H9 (cell line): ENCODE measurements around the gene MIPEP. TPM values are rescaled to one million over a fixed set of nuclear protein-coding genes. Genes with fewer than 3 reads are reported as not detected.
A peak's percentile ranks its signal among the peaks of the same experiment; 100 is the strongest.

Experiments used
- DNase-seq: peaks from one replicate; pipeline ENCODE4 v3.0.0-alpha.2; 2017
- H2AFZ ChIP-seq: one replicate; pipeline ENCODE4 v1.6.1; 2013; ENCODE audit warnings: mild to moderate bottlenecking, low read length, control low read depth, moderate library complexity
- H2AK5ac ChIP-seq: 2 replicates; pipeline ENCODE4 v1.6.1; 2013; ENCODE audit warnings: low read length, control low read depth, mixed read lengths; ENCODE audit not compliant: insufficient read length
- H2BK120ac ChIP-seq: one replicate; pipeline ENCODE4 v1.6.1; 2013; ENCODE audit warnings: low read depth, mild to moderate bottlenecking, low read length, control low read depth, inconsistent platforms; ENCODE audit not compliant: poor library complexity, severe bottlenecking
- H2BK12ac ChIP-seq: 2 replicates; pipeline ENCODE4 v1.6.1; 2013; ENCODE audit warnings: low read length, control low read depth, mixed read lengths, low read depth; ENCODE audit not compliant: insufficient read length
- H2BK15ac ChIP-seq: 2 replicates; pipeline ENCODE4 v1.6.1; 2013; ENCODE audit warnings: low read depth, low read length, control low read depth
- H2BK20ac ChIP-seq: one replicate; pipeline ENCODE4 v1.6.1; 2013; ENCODE audit warnings: low read depth, mild to moderate bottlenecking, low read length, control low read depth, inconsistent platforms; ENCODE audit not compliant: poor library complexity, severe bottlenecking
- H2BK5ac ChIP-seq: 2 replicates; pipeline ENCODE4 v1.6.1; 2013; ENCODE audit warnings: low read length, control low read depth, mixed read lengths; ENCODE audit not compliant: insufficient read length
- H3K14ac ChIP-seq: 2 replicates; pipeline ENCODE4 v1.6.1; 2013; ENCODE audit warnings: low read length, control low read depth; ENCODE audit not compliant: insufficient read depth
- H3K18ac ChIP-seq: 2 replicates; pipeline ENCODE4 v1.6.1; 2013; ENCODE audit warnings: low read depth, mild to moderate bottlenecking, mixed read lengths, low read length, control low read depth; ENCODE audit not compliant: insufficient read length
- H3K23ac ChIP-seq: 2 replicates; pipeline ENCODE4 v1.6.1; 2013; ENCODE audit warnings: low read length, control low read depth, mixed read lengths, low read depth; ENCODE audit not compliant: insufficient read length
- H3K23me2 ChIP-seq: 2 replicates; pipeline ENCODE4 v1.6.1; 2013; ENCODE audit warnings: low read depth, mild to moderate bottlenecking, mixed read lengths, low read length, control low read depth; ENCODE audit not compliant: insufficient read length, poor library complexity, severe bottlenecking
- H3K27ac ChIP-seq: 2 replicates; pipeline ENCODE4 v1.5.1; 2013; ENCODE audit warnings: low read length, control low read depth, mixed read lengths, low read depth; ENCODE audit not compliant: insufficient read length
- H3K27me3 ChIP-seq: 2 replicates; pipeline ENCODE4 v1.6.1; 2013; ENCODE audit warnings: low read length, control low read depth, inconsistent platforms; ENCODE audit not compliant: insufficient read depth
- H3K4ac ChIP-seq: 2 replicates; pipeline ENCODE4 v1.6.1; 2013; ENCODE audit warnings: low read depth, mild to moderate bottlenecking, control low read depth, inconsistent platforms, low read length, moderate library complexity
- H3K4me1 ChIP-seq: 2 replicates; pipeline ENCODE4 v1.6.1; 2013; ENCODE audit warnings: low read length, control low read depth, inconsistent platforms; ENCODE audit not compliant: insufficient read depth
- H3K4me2 ChIP-seq: 2 replicates; pipeline ENCODE4 v1.6.1; 2013; ENCODE audit warnings: low read length, control low read depth, mixed read lengths; ENCODE audit not compliant: insufficient read length, insufficient read depth
- H3K56ac ChIP-seq: 2 replicates; pipeline ENCODE4 v1.6.1; 2013; ENCODE audit warnings: low read depth, mild to moderate bottlenecking, mixed read lengths, low read length, control low read depth; ENCODE audit not compliant: insufficient read length
- H3K79me1 ChIP-seq: 2 replicates; pipeline ENCODE4 v1.6.1; 2013; ENCODE audit warnings: low read depth, mild to moderate bottlenecking, moderate library complexity, low read length, control low read depth, inconsistent platforms; ENCODE audit not compliant: insufficient read depth, poor library complexity, severe bottlenecking
- H3K79me2 ChIP-seq: 2 replicates; pipeline ENCODE4 v1.6.1; 2013; ENCODE audit warnings: low read length, control low read depth, inconsistent platforms; ENCODE audit not compliant: insufficient read depth
- H3K9ac ChIP-seq: 2 replicates; pipeline ENCODE4 v1.6.1; 2013; ENCODE audit warnings: low read length, control low read depth, mixed read lengths; ENCODE audit not compliant: insufficient read length; ENCODE audit errors: extremely low read depth
- H3K9me3 ChIP-seq: one replicate; pipeline ENCODE4 v1.6.1; 2013; ENCODE audit warnings: low read depth, low read length, inconsistent platforms; ENCODE audit not compliant: control insufficient read depth
- H3T11ph ChIP-seq: one replicate; pipeline ENCODE4 v1.6.1; 2013; ENCODE audit warnings: mild to moderate bottlenecking, low read length, control low read depth, inconsistent platforms
- H4K20me1 ChIP-seq: one replicate; pipeline ENCODE4 v1.6.1; 2013; ENCODE audit not compliant: control insufficient read depth, insufficient read length, insufficient read depth
- H4K5ac ChIP-seq: 2 replicates; pipeline ENCODE4 v1.6.1; 2013; ENCODE audit warnings: low read depth, mild to moderate bottlenecking, mixed read lengths, low read length, control low read depth; ENCODE audit not compliant: insufficient read length
- H4K8ac ChIP-seq: replicated peaks from 2 replicates; pipeline ENCODE4 v1.6.1; 2013; ENCODE audit warnings: low read length, control low read depth, mixed read lengths, low read depth; ENCODE audit not compliant: insufficient read length
- H4K91ac ChIP-seq: 2 replicates; pipeline ENCODE4 v1.6.1; 2013; ENCODE audit warnings: low read depth, mild to moderate bottlenecking, moderate library complexity, mixed read lengths, low read length, control low read depth; ENCODE audit not compliant: insufficient read length
- H3K27ac Mint-ChIP-seq, 3 experiments: 2 replicates in 2 of 3; 3 replicates in 1 of 3; pipeline ENCODE4 v1.8.0; 2020 to 2021; ENCODE audit warnings: mixed read lengths in 3 of 3, mild to moderate bottlenecking in 1 of 3, moderate library complexity in 1 of 3
- H3K27me3 Mint-ChIP-seq: 2 replicates; pipeline ENCODE4 v1.8.0; 2021; ENCODE audit warnings: low read depth, mild to moderate bottlenecking, moderate library complexity, mixed read lengths
- H3K36me3 Mint-ChIP-seq, 3 experiments: 2 replicates in 2 of 3; 3 replicates in 1 of 3; pipeline ENCODE4 v1.8.0; 2020 to 2021; ENCODE audit warnings: low read depth in 3 of 3, mixed read lengths in 3 of 3; ENCODE audit not compliant: insufficient read depth in 1 of 3
- H3K4me1 Mint-ChIP-seq, 2 experiments: 2 replicates each; pipeline ENCODE4 v1.8.0; 2020; ENCODE audit warnings: mixed read lengths in 2 of 2
- H3K4me3 Mint-ChIP-seq, 2 experiments: 2 replicates in 1 of 2; 3 replicates in 1 of 2; pipeline ENCODE4 v1.8.0; 2020 to 2021; ENCODE audit warnings: mild to moderate bottlenecking in 2 of 2, mixed read lengths in 2 of 2, moderate library complexity in 1 of 2
- H3K9me3 Mint-ChIP-seq, 2 experiments: 2 replicates in 1 of 2; 3 replicates in 1 of 2; pipeline ENCODE4 v1.8.0; 2020; ENCODE audit warnings: mild to moderate bottlenecking in 2 of 2, mixed read lengths in 2 of 2, moderate library complexity in 1 of 2
- WGBS: extraction: QIAGEN DNeasy Blood & Tissue Kit; methylation state at CpG from one replicate; pipeline ENCODE4 v1.1.7; 2013; ENCODE audit warnings: missing lambda C conversion rate, low lambda C conversion rate, mixed read lengths; ENCODE audit not compliant: insufficient read length; ENCODE audit errors: extremely low coverage; 5-methylcytosine and 5-hydroxymethylcytosine counted together
- total RNA-seq: library from RNA; stranded (reverse); gene quantifications from 2 replicates; pipeline ENCODE4 v1.2.1, GENCODE V29; 2021
- TF ChIP-seq, protein P1 (sequence below): fragments of 200-600 bp; sonication (generic); conservative IDR thresholded peaks from 3 replicates; pipeline ENCODE4 v1.8.0; 2021; ENCODE audit warnings: antibody characterized with exemption, mild to moderate bottlenecking

Gene MIPEP
- total RNA-seq, 1 experiment from 2014 or later = 18.5 TPM

GRCh38 chr13:23843436-23843835 is 45.8 kb downstream of the MIPEP start:
- H3K27me3 Mint-ChIP-seq = no peaks in the 10 kb centered on the region
- Histone ChIP-seq H3K9ac (no peak overlapping the region), H4K8ac (no peak overlapping the region), H2BK120ac (no peak overlapping the region), H2BK5ac (no peak overlapping the region), H3K4me2 (no peak overlapping the region), H3K56ac (no peak overlapping the region), H4K91ac (no peak overlapping the region), H2BK12ac (no peak overlapping the region), H3K27me3 (no peaks in the 10 kb centered on the region), H3K79me2 (no peaks in the 10 kb centered on the region), H3K4ac (no peak overlapping the region), H3K23me2 (no peaks in the 10 kb centered on the region), H3K79me1 (no peaks in the 10 kb centered on the region), H2BK20ac (no peak overlapping the region), H4K20me1 (no peaks in the 10 kb centered on the region), H3K23ac (no peak overlapping the region), H2AK5ac (no peak overlapping the region), H4K5ac (no peak overlapping the region), H3K4me1 (no peaks in the 10 kb centered on the region; the same call in 1 of the 2 replicates), H3T11ph (no peak overlapping the region), H2AFZ (no peak overlapping the region), H3K14ac (no peak overlapping the region), H3K27ac (no peak overlapping the region), H3K9me3 (no peaks in the 10 kb centered on the region), H3K18ac (no peak overlapping the region), H2BK15ac (no peak overlapping the region)
- no peak for DNase-seq
- no peaks in the 10 kb centered on the region for H3K9me3 Mint-ChIP-seq
- peak overlapping the region in 1 of 3 experiments; percentile 15; a peak in 4 of 7 replicates for H3K27ac Mint-ChIP-seq
- peaks cover 7 to 8% of the 10 kb centered on the region in 2 experiments for H3K4me1 Mint-ChIP-seq
- no CpG with 5 or more reads among the region's 1 CpG for WGBS
- TF ChIP-seq, protein P1, sequence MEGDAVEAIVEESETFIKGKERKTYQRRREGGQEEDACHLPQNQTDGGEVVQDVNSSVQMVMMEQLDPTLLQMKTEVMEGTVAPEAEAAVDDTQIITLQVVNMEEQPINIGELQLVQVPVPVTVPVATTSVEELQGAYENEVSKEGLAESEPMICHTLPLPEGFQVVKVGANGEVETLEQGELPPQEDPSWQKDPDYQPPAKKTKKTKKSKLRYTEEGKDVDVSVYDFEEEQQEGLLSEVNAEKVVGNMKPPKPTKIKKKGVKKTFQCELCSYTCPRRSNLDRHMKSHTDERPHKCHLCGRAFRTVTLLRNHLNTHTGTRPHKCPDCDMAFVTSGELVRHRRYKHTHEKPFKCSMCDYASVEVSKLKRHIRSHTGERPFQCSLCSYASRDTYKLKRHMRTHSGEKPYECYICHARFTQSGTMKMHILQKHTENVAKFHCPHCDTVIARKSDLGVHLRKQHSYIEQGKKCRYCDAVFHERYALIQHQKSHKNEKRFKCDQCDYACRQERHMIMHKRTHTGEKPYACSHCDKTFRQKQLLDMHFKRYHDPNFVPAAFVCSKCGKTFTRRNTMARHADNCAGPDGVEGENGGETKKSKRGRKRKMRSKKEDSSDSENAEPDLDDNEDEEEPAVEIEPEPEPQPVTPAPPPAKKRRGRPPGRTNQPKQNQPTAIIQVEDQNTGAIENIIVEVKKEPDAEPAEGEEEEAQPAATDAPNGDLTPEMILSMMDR = no peak
- H3K4me3 Mint-ChIP-seq = no peak overlapping the region
- 0 out of 7 replicates have a peak, but pooled peaks cover 0 to 2% (median 0%) of the 10 kb centered on the region in 3 experiments for H3K36me3 Mint-ChIP-seq
